HG03442 (cell line): ENCODE measurements around the gene HLA-DMB.
"Not testable (repeated sequence)": the region's sequence is repeated elsewhere in the genome, so short reads cannot be mapped to it uniquely, and the experiment has no call there.

Experiments
- ATAC-seq: cut with Tn5 transposase; IDR thresholded peaks from one replicate; pipeline ENCODE4 v1.9.1; 2021; ENCODE audit warnings: mild to moderate bottlenecking, moderate library complexity; ENCODE audit not compliant: unreplicated experiment

The HLA-DMB gene

DNA sequence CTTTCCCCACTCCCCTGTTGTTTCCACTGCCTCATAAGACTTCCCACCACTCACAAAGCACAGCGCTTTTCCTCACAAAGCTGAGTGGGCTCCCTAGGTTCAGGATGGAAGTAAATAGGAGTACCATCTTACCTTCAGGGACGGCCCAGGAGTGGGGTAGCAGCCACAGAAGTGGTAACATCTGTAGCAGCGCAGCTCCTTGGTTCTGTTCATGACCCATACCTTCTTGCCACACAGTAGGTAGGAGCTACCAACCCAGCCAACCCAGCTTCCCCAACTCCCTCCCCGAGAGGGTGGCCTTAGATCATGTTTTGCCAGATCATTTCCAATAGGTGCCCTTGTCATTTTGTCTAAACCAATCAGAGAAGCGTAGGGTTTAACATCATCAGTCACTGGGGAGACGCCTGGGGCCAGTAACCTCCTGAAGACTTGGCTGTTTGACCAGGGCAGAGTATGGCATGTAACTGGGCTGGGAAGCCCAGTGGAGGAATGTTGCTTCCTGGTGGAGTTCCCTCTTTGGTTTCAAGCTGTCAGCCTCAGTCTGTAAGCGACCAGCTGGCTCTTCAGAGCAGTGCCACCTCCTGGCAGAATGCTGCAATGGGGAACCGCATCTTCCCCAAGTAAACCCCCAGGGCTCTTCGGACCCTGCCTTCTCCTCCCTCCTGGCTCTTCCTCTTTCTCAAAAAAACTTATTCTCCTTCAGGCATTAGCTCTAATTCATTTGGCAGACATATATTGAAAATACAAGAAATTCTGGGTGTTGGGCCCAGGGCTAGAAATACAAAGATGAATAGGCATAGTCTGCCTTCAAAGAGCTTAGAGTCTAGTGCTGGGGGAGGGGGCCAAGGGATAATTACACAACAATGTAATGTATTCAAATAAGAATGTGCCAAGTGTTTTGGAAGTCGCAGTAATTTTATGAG, 12.2 kb upstream of the HLA-DMB start, which contains the start of gene HLA-DMA:
Gene HLA-DMA (minus strand): TSS at position 281 of the 923 bp plus-strand sequence. CDS start 61 bp downstream, at position 220.
- ATAC-seq: peak; percentile 87

DNA sequence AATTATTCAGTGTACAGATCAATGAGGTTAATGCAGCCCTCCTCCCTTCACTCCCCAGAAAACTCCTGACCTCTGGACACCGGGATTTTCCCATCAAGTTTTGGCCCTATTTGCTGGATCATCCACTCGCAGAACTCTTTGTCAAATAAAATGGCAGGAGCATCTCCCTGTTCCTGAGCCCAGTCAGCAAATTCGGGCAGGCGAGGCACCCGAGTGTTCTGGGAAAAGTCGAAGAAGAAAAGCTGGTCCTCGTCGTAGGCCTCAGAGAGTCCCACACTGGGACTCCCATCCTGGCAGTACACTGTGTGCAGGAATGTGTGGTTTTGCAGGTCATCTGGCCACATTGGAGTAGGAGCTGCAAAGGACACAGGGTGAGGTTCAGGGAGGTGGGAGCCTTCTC, 9.6 kb upstream of the HLA-DMB start:
- no peak for ATAC-seq

DNA sequence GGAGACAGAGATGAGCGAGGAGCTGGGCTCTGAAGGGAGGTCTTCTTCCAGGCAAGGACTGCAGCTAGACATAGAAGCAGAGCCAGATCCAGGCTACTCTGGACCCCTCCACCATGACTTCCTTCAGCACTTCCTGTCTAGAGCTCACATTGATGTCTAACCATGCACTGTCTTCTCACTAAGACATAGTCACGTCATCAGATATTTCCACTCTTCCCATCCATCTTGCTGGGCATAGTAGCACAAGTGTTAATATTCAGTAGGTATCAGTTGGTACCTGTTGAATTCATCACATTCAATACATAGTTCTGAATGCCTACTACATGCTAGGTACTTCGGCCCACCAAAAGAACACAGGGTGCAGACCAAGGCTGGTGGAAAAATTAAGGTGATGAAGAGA, 9.2 kb upstream of the HLA-DMB start:
- ATAC-seq: no peak

DNA sequence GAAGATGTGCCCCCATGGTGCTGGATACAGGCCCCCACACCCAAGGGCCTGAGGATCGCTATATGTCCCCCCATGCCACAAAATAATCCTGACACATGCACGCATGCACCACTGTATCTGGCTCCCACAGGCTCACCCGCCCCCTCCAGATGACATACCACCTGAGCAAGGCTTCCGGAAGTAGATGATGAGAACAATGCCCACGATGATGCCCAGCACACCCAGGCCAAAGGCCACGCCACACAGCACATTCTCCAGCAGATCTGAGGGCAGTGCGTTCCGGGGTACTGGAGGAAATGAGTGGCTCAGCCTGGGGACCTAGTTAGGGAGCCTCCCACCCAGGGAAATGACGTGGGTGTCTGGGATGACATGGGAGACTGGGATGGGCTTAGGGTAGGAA, 8.3 kb upstream of the HLA-DMB start:
- ATAC-seq: no peak

DNA sequence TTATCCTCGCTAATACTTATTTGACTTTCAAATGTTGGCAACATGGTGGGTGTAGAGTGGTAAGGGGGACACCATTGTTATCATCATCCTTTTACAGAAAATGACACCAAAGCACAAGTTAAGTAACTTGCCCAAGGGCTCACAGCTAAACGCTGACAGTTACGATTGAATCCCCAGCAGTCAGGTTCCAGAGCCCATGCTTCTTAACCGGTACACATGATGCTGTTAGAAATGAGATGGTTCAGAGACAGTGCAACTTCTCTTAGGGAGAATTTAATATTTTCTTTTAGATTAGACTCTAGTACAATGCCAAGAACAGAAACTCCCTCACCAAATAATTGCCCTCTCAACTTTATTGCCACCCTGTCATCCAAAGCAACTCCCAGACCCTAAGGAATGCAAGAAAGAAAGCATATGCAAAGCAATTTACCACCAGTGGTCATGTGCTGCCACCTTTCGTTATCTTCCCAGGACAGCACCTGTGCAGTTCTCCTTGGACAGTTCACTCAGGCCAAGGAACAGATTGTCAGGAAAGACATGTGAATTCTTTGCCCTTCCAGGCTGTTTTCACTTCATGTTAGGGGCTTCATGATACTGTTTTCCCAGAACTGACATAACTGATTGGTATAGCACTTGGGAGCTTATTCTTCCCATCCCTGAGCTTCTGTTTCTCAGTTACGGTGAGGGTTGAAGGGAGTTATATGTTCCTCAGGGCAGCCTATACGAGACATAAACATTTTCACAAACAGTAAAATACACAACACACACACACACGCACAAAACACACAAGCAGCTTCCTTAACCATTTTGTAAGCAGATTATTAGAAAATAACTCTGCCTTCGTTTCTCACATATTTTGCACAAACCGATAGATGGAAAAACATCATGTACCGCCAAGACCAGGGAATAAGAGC, 7.0 kb upstream of the HLA-DMB start:
- no peak for ATAC-seq

DNA sequence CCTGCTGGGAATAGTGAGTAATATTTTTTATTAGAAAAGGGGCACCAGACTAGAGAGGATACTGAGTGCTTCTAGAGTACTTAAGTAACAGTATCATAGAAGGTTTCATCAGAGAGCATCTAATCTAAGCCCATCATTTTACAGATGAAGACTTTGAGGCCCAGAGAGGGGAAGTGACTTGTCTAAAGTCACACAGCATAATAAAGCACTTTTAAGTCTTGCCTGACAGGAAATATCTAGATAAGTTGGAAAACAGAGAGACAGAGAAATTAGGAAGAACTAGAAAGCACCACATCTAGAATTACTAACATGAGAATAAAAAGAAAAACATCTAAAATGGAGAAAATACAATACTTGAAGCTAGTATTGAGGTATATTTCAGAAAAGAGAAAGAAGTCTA, 6.1 kb upstream of the HLA-DMB start:
- no peak for ATAC-seq

DNA sequence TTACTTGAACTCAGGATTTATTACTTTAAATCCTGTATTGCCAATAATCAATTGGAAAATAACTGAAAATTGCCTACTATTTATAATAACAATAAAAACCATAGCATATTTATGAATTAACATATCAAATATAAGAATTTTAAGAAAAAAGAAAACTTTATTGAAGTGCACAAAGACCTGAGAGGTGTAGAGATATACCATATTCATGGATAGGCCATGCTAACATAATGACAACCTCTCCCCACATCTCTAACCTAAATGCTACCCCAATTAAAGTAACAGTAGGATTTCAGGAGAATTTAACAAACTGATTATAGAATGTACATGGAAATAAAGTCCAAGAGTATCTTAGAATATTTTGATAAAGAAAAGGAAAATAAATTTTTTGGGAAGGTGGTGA, 5.1 kb upstream of the HLA-DMB start:
- no peak for ATAC-seq

DNA sequence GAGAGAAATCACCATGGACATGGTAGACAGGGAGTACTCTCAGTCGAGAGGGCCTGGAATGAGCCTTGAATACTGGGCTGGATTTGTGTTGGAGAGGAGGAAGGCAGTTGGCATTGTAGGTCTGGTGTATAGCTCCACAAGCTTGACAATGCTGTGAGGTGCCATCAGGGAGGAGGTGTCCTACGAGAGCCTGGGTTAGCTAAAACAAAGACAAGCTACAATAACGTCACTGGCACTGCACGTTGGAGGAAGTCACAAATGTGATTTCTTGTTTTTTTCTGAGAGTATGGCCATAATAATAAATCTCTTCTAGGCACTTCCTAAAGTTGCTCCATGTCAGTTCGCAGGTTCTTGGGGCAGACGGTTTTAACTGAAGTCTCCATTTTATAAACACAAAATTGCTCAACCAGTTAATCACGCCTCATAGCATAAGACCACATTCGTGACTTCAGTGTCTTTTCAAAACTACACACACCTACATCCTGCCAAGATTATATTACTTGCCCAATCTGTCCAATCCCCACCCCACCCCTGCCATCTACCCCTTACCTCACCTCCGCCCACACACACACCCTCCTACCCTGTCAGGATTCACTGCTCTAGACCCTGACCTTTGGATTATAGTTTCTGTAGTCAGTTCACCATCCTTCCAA, 4.4 kb upstream of the HLA-DMB start:
- no peak for ATAC-seq

DNA sequence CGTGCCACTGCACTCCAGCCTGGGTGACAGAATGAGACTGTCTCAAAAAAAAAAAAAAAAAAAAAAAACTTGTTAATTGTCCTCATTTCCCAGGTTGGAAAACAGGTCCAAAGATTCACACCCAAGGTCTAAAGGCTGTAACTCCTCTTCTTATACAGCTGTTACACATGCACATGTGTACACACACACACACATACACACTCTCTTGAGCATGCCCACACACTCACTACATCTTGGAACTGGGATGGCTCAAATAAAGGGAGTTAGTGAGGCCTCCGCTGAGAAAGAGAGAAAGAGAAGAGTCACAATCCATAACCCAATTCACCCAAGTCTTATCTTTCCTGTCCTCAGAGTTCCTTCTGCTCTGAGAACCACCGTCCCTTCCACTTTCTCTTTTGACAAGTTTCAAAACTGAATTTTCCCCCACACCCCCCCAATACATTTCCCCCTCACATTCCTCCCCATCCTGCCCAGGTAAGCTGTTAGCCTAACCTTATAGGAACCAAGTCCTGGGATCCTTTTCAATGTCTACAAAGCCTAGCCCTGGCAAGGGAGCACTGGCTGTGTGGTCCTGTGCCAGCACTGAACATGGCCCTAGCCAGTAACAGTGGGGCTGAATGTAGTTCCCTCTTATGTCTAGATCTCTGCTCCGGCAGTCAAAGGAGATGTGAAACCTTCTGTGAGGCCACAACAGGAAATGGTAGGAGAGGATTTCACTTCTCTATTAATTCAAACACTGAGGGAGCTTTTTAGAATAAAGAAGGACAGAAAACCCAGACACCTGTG, 3.2 kb upstream of the HLA-DMB start:
- peak; percentile 28 for ATAC-seq

DNA sequence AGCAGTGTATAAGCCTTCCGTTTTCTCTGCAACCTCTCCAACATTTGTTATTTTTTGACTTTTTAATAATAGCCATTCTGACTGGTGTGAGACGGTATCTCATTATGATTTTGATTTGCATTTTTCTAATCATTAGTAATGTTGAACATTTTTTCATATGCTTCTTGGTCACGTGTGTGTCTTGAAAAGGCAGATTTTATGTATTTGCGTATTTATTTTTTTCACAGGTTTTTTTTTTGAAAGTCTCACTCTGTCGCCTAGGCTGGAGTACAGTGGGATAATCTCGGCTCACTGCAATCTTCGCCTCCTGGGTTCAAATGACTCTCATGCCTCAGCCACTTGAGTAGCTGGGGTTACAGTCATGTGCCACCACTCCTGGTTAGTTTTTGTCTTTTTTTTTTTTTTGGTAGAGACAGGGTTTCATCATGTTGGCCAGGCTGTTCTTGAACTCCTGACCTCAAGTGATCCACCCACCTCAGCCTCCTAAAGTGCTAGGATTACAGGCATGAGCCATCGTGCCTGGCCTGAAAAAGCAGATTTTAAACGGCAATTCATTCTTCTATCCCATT, 1.8 kb upstream of the HLA-DMB start:
- ATAC-seq: not testable (repeated sequence)

DNA sequence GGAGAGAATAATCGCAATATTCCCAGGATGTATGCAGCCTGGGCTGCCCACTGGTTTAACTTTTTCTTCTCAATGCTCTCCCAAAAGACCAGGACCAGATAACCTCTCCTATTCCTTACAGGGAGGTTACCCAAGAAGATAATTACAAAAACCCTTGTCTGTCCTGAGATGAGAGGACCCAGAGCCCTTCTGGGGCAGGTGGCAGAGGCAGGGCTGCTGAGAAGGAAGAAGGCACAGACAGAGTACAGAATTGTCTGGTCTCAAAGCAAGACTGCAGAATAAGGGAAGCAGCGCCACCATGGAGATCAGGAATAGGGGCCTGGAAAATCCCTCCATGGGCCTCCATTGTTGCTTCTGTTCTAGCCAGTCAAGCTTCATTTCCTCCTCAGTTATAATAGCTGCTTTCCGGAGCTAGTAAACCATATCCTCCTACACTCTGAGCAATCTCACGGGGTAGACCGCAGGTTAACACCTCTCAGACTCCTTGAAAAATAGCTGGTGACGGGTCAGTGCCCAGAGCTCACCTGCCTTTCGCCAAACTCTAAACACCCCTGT, 463 bp upstream of the HLA-DMB start:
- ATAC-seq: peak; percentile 45

DNA sequence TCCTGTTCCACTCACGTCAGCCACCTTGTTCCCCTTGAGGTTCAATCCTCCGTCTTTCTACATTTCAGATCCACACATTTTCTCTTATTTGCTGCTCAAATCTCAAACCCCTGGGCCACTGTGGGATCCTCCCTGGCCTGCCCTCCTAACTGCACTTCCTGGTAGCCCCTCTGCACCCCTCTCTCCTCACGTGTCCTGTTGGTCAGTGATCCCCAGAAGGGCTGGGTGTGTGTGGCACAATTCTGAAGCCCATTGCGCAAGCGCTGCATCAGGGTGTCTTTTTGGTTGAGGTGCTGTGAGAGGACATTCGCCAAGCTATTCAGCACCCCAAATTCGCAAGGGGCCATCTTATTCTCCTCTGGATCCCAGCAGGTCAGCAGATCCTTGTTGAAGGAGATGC, 2.3 kb downstream of the HLA-DMB start:
- no peak for ATAC-seq

DNA sequence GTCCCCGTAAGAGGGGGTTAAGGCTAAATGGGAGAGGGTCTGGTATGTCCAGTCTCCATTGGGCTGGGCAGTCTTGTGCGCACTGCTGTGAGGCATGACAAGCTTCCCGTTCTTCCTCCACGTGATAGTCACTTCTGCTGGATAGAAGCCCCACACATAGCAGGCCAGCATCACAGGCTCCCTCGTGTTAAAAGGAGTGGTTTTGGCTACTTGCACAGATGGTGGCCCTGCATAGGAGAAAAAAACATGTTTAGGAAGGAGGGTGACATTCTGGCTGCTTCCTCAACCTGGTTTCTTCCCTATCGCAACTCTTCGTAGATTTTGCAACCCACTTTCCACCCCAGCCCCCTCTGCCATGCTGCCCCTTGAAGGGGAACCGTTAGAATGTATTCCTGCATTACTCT, 3.6 kb downstream of the HLA-DMB start:
- ATAC-seq: no peak

DNA sequence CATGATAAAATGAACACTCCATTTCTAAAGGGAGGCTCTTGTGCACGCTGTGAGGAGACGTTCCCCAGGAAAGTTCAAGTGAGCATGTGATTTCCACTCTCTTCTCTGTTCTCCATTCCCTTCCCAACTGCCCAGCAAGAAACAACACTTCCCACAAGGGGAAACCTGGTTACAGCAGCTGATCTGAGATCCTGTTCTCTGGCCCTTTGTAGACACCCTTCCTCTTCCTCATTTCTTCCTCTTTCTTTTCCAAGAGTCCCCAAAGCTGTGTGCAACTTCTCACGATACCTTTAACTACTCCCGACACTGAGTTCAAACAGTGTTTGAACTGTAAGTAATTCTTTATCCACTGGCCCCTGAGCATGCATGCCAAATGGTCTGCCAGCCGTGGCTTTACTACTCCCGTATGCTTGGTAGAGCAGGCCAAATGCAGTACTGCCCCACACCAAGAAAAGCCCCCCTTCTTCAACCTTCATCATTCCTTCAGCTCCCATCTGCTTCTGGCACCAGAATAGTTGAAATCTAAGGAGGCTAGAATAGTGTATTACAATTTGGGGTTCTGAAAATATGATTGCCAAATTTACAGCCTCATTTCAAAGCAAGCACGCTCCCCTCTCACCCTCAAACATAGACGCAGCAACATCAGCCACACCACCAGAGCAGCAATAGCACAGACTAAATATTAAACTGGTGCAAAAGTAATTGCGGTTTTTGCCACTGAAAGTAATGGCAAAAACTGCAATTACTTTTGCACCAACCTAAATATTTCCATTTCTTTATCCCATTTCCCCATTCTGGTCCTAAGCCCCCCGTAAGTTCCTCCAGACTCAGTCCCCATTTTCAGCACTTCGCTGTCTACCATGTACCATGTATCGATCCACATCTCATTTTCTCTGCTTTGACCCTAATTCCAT, 4.3 kb downstream of the HLA-DMB start:
- no peak for ATAC-seq

DNA sequence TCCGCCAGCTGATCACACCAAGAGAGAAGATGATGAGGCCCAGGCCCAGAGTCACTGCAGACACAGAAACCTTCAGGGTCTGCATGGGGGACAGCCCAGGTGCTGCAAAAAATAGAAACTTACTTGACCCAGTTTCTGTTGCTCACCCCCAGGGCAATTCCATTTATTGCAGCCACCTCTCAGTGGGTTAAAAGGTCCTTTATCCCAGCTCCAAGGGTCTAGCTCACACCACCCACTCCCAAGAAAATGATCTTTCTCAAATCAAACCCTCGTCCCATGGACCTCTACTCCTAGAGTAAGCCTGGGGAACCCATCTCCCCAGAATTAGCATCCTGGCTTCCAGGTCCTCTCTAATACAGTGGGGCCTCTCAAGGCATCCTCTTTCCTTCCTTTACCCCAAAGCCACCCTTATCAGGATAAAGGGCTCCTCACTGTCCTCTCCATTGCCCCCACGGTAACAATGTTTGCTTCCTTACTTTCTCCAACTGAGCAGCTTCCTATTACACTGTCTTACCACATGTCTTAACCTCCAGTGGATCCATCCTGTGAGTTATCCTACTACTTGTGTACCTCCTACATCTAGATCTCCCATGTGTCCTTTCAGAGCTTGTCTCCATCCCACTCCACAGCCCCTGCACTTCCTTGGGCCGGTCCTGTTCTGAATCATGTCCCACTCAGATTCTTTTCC, 5.1 kb downstream of the HLA-DMB start:
- no peak for ATAC-seq

DNA sequence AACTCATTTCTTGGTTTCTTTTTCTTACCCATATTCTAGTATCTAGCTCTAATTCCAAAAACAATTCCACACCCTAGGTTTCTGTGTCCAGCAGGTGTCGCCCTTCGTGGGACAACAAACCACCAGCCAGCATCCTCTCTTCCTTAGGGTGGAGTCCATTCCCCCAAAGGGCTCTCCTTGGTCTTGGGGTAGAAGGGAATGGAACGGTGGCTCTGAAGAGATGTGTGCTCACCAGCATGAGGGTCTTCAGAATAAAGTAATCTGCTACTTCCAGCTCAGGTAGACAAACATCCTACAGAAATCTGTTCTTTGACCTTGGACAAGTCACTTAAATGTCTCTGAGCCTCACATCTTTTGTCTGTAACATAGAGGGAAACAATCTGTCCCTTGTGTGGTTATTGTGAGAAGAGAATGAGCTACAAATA, 7.2 kb downstream of the HLA-DMB start:
- no peak for ATAC-seq

DNA sequence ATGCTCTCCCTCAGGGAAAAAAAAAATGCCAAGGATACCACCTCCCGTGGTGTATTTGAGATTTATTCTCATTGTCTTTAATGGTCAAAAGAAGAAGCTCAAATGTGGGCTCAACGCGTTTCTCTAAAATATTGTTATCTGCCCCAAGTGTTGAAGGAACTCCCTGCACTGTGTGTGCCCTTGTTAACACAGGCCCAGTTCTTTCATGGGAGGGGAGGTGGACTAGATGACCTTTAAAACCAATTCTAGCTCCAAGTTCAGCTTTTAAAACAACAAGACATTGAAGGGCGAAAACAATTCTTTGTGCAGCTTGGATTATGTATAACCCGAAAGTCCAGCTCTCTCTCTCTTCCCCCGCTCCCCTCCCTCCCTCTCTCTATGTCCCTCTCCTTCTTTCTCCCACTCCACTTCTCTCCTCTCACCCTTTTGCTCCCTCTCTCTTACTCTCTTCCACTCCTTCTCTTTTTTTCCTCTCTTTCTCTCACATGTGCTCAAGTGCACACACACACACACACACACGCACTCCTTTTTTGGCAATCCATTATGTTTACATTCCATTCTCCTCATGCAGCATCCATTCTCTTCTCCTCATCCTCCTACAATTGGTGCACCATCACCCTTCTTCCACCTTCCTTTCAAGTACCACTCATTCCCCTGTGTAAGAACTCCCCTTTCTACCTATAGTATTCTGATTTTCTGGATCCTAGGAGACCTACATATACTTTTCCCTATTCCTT, 8.5 kb downstream of the HLA-DMB start:
- no peak for ATAC-seq
